GM12874 (cell line): ENCODE measurements around the gene FGA.

Experiments
- CTCF ChIP-seq: IDR thresholded peaks from 2 replicates; pipeline ENCODE4 v1.5.1; 2011; ENCODE audit warnings: low read depth, mild to moderate bottlenecking, control low read depth, low read length, moderate library complexity; ENCODE audit not compliant: insufficient read depth

Gene FGA

GRCh38 chr4:154590329-154591006 lies at the start of gene FGA:
Gene FGA, minus strand, starts transcription at chr4:154590742. Its CDS starts 55 bp downstream, at chr4:154590687.
- TF ChIP-seq CTCF, result no peak

GRCh38 chr4:154634058-154634457 lies 43.5 kb upstream of the FGA start:
- TF ChIP-seq CTCF, result no peak

- TF ChIP-seq CTCF, result no peak
Measured at GRCh38 chr4:154631828-154632227, 41.3 kb upstream of the FGA start.

DNA sequence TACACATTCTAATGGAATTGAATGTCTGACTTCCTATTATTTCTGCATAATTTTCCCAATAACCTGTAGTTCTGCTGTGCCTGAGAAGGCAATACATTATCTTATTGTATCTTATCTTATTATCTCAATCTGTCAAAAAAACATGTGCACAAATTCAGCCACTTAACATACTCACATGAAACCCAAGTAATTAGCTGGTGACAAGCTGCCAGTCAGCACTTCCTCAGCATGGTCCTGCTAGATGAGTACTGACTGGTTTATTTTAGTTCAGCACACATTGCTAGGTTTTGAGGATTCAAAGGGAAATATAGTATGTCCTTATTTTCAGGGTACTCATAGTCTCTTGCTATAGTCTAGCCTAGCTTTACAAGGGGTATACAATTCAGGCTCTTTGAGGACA lies 39.8 kb upstream of the FGA start:
- no peak for TF ChIP-seq CTCF

GRCh38 chr4:154626793-154627484 lies 36.4 kb upstream of the FGA start:
- TF ChIP-seq CTCF, result peak; percentile 82

DNA sequence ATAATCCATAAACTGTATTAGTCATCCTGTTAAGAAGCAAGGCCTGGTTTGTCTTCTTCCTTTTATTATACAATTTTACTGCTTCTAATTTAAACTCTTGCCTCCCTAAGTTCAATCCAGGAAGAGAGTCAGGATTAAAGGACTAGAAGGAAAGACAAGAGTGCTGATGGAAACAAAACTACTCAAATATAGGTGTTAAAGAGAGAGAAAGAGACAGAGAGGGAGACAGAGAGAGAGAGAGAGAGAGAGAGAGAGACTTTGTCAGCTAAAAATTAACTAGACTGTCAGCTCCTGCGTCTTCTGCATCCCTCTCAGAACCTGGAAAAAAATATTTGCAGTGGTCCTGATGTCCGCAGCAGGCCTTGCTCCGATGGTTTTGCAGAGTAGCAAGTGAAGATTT lies 35.4 kb upstream of the FGA start:
- no peak for TF ChIP-seq CTCF

- no peak for TF ChIP-seq CTCF
Measured at GRCh38 chr4:154623995-154624394, 33.5 kb upstream of the FGA start.
